ENCODE data around the gene UBR4.

The UBR4 gene

DNA sequence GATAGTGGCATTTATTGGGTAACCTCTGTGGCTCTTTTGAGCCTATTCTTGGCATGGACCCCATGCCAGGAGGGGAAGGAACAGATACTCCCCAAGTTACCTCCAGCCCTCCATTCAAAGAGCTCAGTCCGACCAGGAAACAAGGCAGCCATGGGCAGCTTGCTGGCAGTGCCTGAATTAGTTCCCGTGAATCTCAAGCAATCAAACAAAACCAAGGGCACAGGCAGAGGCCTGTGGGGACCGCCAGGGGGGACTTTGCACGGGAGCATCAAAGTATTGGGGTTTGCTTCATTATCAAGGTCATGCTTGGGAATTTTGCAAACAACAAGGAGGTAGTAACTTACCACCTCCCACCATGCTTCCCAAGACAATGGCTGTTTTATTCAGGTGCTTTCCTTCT lies 172.4 kb downstream of the UBR4 start:
- CTCF ChIA-PET, result no interaction called here
- no peak for DNase-seq (ENCODE audit: extremely low spot score)

DNA sequence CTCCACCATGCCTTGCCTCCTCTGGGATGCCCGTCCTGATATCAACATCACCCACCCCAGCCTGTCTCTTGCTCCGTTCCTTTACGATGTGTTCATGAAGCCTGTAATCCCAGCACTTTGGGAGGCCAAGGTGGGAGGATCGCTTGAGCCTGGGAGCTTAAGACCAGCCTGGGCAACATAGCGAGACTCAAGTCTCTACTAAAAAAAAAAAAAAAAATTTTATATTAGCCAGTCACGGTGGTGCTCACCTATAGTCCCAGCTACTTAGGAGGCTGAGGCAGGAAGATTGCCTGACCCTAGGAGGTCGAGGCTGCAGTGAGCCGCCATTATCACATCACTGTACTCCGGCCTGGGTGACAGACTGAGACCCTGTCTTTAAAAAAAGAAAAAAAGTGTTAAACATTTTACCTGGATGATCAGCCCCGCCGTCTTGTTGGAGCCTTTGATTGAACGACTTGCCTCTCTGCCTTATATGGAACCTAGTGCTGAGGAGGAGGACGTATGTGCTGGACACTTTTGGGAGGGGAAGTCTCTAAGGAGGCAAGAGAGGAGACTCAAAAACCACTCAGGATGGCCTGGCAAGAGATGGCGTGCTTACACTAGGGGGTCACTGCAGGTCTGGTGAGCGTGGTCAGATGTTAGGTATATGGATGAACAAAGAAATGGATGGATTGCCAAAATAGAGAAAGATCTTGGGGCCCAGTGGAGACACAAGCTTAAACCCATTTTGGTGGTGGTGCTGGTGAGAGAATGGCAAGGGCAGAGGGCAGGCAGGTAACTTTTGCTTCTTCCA lies 173.1 kb downstream of the UBR4 start:
- TF ChIP-seq SP1 (IDR thresholded peaks at IDR 0.05), result no peak
- no peak for TF ChIP-seq ELF4 (IDR thresholded peaks at IDR 0.05)
- TF ChIP-seq ZNF384 (IDR thresholded peaks at IDR 0.05), result no peak
- TF ChIP-seq HDGF (IDR thresholded peaks at IDR 0.05; ENCODE audit: borderline replicate concordance), result no peak
- TF ChIP-seq FOXM1 (IDR thresholded peaks at IDR 0.05; ENCODE audit: borderline replicate concordance), result no peak
- TF ChIP-seq L3MBTL2 (conservative IDR thresholded peaks at IDR 0.05), result no peak
- TF ChIP-seq, protein P1, sequence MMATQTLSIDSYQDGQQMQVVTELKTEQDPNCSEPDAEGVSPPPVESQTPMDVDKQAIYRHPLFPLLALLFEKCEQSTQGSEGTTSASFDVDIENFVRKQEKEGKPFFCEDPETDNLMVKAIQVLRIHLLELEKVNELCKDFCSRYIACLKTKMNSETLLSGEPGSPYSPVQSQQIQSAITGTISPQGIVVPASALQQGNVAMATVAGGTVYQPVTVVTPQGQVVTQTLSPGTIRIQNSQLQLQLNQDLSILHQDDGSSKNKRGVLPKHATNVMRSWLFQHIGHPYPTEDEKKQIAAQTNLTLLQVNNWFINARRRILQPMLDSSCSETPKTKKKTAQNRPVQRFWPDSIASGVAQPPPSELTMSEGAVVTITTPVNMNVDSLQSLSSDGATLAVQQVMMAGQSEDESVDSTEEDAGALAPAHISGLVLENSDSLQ (IDR thresholded peaks at IDR 0.05), result no peak
- no peak for TF ChIP-seq TARDBP (IDR thresholded peaks at IDR 0.05)
- no peak for TF ChIP-seq FOXA1 (IDR thresholded peaks at IDR 0.05)
- TF ChIP-seq SUZ12 (IDR thresholded peaks at IDR 0.05), result no peak
- no peak for TF ChIP-seq BHLHE40 (IDR thresholded peaks at IDR 0.05; ENCODE audit: borderline replicate concordance)
- TF ChIP-seq ARNT (IDR thresholded peaks at IDR 0.05), result no peak
- no peak for TF ChIP-seq LEF1 (IDR thresholded peaks at IDR 0.05; ENCODE audit: borderline replicate concordance)
- TF ChIP-seq CTBP1 (IDR thresholded peaks at IDR 0.05; ENCODE audit: borderline replicate concordance), result no peak
- TF ChIP-seq FOXK2 (IDR thresholded peaks at IDR 0.05), result no peak
- no peak for TF ChIP-seq NFRKB (IDR thresholded peaks at IDR 0.05)
- no peak for DNase-seq (ENCODE audit: extremely low spot score)
- ChIA-PET CTCF (no interaction called here), POLR2A (no interaction called here)

More for the DNA sequence above, 172.4 kb downstream of the UBR4 start:
- POLR2A ChIA-PET, result no interaction called here
- TF ChIP-seq FOXM1 (IDR thresholded peaks at IDR 0.05; ENCODE audit: borderline replicate concordance) (no peak), FOXK2 (IDR thresholded peaks at IDR 0.05) (no peak), LEF1 (IDR thresholded peaks at IDR 0.05; ENCODE audit: borderline replicate concordance) (no peak), ZNF384 (IDR thresholded peaks at IDR 0.05) (no peak), BHLHE40 (IDR thresholded peaks at IDR 0.05; ENCODE audit: borderline replicate concordance) (no peak), TARDBP (IDR thresholded peaks at IDR 0.05) (no peak), L3MBTL2 (conservative IDR thresholded peaks at IDR 0.05) (no peak)
- TF ChIP-seq, protein P1 (IDR thresholded peaks at IDR 0.05), result no peak

DNA sequence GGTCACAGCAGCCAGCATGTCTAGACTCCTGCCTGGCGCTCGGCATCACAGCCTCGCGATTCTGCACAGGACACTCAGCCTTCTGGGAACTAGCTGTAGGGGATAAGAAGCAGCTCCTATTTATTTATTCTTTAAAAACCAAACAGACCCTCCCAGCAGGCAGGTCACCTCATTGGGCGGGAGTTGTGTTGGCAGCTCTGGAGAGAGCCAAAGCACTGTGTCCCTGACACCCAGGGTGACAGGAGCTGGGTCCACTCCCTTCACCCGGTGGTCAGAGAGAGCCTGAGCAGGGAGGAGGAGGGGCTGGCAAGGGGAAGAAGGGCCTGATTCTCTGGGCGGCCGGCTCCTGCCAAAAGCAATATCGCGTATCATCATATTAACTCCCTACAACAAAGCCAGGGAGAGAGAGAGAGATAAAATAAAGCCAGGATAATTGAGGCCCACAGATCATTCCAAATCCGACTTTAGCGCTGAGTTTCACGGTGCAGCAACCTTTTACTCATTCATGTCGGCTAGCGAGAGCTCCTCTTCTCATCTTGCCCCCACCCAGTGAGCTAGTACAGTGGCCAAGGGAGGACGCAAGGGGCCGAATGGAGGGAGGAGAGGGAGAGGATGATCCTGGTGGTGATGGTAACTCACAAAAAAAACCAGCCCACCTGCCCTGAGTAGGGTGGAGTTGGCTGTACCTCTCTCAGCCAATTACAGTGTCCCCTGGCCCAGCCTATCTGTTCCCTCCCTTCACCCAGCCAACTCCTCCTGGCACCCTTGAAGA lies 173.8 kb downstream of the UBR4 start:
- TF ChIP-seq SUZ12 (IDR thresholded peaks at IDR 0.05) (no peak), NFRKB (IDR thresholded peaks at IDR 0.05) (no peak), SP1 (IDR thresholded peaks at IDR 0.05) (no peak), FOXM1 (IDR thresholded peaks at IDR 0.05; ENCODE audit: borderline replicate concordance) (no peak), ARNT (IDR thresholded peaks at IDR 0.05) (no peak), FOXA1 (IDR thresholded peaks at IDR 0.05) (no peak), HDGF (IDR thresholded peaks at IDR 0.05; ENCODE audit: borderline replicate concordance) (no peak), LEF1 (IDR thresholded peaks at IDR 0.05; ENCODE audit: borderline replicate concordance) (no peak), ELF4 (IDR thresholded peaks at IDR 0.05) (no peak), TARDBP (IDR thresholded peaks at IDR 0.05) (no peak), BHLHE40 (IDR thresholded peaks at IDR 0.05; ENCODE audit: borderline replicate concordance) (no peak), FOXK2 (IDR thresholded peaks at IDR 0.05) (no peak), CTBP1 (IDR thresholded peaks at IDR 0.05; ENCODE audit: borderline replicate concordance) (no peak)
- TF ChIP-seq, protein P1 (IDR thresholded peaks at IDR 0.05), result no peak
- CTCF ChIA-PET, result no interaction called here
- no peak for DNase-seq (ENCODE audit: extremely low spot score)
- POLR2A ChIA-PET, result no interaction called here

DNA sequence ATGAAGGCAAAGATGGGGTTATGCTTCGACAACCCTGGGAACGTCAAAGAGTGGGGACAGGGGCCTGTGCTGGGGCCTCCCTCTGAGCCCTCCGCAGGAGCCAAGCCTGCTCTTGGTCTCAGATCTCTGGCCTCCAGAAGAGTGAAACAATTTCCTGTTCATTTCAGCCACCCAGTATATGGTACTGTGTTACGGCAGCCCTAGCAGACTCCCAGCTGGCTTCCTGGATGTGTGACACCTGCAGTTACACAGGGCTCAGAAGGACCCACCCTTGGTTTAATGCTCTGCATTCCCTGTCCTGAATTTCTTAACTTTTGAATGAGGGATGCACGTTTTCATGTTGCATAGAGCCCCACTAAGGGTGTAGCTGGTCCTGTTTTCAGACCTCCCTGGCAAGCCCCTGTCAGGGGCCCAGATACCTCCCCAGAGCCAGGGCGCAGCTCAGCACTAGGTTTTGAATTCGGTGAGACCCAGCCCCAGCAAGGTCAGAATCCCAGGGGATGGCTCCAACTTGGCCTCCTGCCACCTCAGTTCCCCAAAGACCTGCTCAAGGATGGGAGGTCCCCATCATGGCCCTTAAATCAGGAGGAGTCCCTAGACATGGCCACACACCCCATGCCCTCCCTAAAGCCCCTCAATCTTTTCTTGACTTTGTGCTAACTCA lies 174.6 kb downstream of the UBR4 start:
- no peak for DNase-seq (ENCODE audit: extremely low spot score)
- TF ChIP-seq SP1 (IDR thresholded peaks at IDR 0.05) (no peak), CTBP1 (IDR thresholded peaks at IDR 0.05; ENCODE audit: borderline replicate concordance) (no peak)
- CTCF ChIA-PET, result no interaction called here
- POLR2A ChIA-PET, result no interaction called here

DNA sequence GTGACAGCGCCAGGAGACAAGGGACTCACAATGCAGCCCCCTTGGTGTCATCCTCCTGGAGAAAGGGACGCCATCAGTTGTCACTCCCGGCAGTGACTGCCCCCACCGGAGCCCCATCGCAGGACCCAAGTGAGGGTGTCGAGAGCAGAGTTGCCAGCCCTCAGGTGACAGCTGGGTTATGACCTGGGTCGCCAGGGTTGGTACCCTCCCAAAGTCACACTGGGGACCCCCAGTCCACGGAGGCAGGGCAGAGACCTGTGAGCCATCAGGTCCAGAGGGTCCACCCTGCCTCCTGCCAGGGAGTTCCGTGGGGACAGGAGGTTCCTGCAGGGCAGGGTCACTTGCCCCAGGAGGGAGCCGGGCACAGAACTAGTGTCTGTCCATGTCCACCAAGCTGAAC lies 175.3 kb downstream of the UBR4 start:
- no peak for TF ChIP-seq SP1 (IDR thresholded peaks at IDR 0.05)
- POLR2A ChIA-PET, result no interaction called here
- CTCF ChIA-PET, result no interaction called here
- no peak for DNase-seq (ENCODE audit: extremely low spot score)
